Ramos (cell line): ENCODE results near the gene ARGLU1.

Experiments used
- in situ Hi-C: fragments of 300-500 bp; cut with MboI; formaldehyde crosslinking; loops from one replicate; pipeline ENCODE4 v1.14.3; 2022; ENCODE audit warnings: low sequenced_read_pairs; ENCODE audit not compliant: unreplicated experiment

ARGLU1 gene

DNA sequence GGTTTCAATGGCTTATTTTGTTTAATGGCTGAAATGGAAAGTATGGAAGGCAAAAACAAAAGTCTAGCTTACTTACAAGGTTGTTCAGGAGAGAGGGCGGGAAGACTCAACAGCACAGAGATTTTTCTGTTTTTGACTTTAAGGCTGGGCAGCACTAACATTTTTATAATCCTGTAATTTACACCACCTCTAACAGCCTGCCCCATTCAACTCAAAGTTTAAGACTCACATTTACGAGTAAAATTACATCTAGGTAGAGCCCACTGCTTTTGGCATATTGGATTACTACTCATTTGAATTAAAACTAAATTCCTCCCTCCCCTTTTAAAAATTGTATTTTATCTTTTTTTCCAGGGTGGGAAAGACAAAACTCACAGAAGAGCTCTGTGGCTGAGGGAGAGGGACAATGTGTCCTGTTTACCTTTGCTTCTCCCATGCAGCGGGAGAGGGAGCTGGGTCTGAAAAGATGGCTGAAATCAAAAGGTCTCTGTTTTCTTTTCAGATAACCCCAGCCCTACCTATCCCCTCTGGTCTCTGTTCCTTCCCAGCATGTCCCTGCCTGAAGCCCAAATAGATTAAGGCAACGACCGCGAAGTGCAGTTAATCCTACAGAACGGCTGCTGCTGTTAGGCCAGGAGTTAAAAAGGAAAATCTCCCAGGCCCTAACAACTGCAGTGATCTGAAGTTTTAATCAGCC, 39.1 kb downstream of the ARGLU1 start:
- in situ Hi-C loops = no loop called here

DNA sequence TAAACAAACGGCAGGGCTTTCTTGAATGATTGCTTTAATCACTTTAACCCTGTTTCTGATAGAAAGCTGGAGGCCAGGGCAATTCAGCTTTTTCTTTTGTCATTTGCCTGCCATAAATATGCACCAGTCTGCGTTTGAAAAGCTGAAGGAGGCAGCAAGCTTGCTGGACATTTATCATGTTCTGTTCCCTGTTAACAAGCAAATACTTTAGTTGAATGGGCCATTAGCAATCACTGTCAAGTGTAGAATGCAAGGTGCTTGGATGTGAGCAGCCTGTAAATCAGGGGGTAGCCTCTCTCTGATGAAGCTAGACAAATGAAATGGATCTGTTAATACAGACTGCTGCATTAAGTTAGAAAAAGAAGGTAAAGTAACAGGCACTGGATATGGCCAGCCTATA, 40.1 kb downstream of the ARGLU1 start:
- in situ Hi-C loops = no loop called here

DNA sequence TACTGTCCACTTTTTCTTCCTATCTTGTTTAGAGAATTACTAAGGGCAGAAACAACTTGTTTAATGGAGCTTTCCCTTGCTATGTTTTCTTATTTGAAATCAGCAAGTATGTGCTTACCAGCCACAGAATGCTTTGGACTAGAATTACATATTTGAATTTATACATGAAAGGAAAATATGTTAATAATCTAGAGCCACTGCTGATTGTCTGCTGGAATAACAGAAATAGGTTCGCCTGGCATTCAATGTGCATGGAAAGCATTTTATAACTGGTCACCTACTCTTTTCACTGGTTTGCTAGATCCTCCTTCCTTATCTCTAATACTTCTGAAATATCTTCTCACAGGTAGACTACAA, 40.5 kb downstream of the ARGLU1 start:
- in situ Hi-C loops = no loop called here

DNA sequence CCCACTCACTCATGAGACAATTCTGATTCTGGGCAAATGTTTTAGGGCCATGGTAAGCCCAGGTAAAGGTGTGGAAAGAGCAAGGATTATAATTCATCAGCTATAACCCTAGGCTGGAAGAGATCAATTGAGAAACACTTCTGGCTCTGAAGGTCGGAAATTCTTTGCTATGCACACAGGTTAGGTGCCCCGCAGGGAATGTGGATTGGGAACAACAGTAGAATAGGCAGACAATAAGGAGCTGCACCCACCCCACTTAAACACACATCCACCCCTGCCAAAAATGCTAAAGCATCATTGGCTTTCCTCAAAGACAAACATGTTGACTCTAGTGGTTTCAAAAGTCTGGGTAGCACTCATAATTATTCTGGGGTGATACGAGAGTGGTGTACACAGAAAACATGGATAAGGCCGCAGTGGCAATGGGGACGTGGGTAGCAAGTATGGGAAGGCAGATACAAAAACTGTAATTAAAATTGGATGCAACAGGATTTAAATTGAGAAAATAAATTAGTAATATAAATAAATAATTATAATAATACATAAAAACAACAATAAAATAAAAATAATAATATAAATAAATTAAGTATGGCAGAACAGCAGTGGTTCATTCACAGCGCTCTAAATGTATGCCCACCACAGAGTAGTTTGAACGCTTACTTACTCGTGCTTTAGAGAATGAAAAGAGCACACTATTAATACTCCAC, 41.0 kb downstream of the ARGLU1 start:
- in situ Hi-C loops = no loop called here

DNA sequence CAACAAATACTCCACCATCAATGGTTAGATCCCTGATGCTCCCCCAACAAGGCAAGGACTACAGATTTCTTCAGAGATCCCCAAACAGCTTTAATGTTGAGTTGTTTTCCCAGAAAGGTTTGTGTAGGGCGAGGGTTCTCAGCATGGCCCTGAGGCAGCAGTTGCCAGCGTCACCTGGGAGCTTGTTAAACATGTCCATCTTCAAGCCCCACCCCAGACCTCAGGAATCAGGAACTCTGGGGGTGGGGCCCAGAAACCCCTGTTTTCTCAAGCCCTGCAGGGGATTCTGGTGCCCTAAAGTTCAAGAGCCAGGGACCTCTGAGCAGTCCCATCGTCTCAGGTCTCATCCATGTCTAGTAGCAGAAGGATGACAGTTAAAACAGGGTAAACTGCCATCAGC, 42.1 kb downstream of the ARGLU1 start:
- in situ Hi-C loops = no loop called here

DNA sequence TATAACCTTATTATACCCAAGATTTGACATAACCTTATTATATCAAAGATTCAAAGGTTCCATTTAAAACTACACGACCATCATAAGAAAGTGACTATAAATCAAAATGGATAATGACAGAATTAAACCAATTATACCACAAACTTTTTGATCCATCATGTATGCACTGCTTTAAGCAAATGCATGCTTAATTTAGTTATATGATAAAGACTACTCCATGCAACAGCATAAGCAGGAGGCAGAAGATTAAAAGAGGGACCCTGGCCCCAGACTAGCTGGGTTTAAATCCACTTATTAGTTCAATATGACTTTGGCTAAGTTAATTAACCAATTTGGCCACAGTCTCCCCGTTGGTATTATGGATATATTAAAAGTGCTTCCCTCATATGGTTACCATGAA, 43.8 kb downstream of the ARGLU1 start:
- in situ Hi-C loops = no loop called here

DNA sequence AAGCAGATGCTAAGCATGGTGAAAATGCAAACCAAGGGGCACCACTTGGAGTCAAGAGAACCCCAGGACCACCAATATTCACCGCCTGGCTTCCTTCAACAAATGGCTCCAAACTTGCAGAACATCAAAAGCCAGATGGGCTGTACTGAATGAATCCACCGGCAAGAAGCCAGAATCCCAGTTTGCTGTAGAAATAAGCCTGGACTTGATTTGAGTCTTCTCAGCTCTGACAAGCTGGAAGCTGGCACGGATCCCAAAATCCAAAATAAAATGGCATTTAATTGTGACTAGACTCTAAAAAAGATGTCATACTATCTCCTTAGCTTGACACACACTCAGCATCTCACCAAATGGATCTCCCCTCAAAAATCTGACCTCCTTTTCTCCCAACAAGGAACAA, 44.4 kb downstream of the ARGLU1 start:
- in situ Hi-C loops = no loop called here

DNA sequence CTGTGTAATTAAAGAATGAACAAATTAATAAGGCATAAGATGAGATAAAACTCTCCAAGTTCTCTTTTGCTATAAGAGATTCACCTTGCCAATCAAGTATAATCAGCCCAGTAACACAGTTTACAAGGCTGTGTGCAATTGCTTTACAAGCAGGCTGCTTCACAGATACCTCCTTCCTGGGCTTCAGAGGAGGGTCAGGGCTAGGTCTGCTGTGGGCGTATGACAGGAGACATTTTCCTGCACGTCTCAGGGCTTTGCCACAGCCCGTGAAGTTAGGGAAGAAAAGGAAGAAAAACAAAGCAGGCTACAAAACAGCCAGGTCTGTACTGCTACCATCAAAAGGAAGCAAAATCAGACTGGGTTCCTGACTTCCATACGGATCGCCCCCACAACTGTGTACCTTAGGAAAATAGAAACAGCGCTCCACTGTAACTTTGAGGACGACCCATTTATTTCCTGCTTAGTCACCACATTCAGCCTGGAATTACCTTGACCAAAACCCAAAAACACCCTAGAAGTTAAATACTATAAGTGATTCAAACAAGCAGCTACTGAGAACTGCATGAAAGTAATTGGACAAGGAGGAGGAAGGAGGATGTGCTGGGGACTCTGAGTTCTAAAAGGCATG, 44.9 kb downstream of the ARGLU1 start:
- in situ Hi-C loops = no loop called here

DNA sequence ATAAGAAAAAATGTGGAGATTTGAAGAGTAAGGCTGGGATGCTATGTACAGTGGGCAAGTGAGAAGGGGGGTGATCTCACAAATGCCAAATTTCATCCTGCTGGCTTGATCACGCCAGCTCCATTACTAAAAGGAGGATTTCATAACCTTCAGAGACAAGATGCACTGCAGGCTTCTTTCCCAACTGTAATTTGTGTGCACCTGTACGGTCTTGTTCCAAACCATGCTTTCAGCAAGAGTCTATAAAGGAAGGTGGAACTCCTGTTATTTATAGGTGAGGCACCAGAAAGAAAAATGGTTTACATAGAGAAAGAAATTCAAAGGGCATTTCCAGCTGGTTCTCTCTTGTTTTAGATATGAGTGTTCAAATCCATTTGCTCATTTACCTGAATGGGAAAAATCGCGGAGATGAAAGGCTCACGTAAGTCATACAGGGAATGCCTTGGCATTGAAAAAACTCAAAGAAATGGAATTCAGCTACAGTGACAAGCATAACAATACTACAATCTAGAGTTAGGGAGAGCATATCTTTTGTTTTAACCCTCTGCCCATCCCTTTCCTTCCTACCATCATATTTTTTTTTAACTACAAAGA, 45.7 kb downstream of the ARGLU1 start:
- in situ Hi-C loops = no loop called here

DNA sequence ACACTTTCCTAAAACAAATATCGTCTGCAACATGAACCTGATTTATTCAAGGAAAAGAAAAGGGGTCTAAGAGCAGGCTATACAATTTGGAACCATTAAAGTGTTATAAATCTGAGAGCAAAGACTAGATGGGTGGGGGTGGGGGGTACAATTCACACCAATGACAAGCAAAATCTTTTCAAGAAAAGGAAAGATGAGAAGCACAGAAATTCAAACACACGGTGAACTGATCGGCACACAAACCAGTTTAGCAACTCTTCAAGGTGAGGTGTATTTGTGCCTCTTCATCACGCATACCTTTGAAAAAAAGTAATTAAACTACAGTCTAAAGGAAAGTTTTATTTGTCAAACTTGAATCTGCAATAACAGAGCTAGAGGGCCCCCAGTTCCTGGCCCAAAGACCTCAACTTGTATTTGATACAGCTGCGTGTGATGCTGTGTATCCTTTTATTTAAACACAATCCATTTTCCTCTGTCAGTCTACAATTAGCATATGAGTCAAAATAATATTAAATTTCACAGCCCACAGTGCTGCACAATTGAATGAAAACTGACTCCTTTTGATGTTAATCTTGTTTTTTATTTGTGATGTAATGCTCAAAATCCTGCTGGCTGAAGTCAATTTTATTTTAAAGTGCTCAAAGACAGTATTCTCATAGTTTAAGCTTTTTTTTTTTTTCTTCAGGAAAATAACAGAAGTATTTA, 46.7 kb downstream of the ARGLU1 start:
- in situ Hi-C loops = no loop called here

DNA sequence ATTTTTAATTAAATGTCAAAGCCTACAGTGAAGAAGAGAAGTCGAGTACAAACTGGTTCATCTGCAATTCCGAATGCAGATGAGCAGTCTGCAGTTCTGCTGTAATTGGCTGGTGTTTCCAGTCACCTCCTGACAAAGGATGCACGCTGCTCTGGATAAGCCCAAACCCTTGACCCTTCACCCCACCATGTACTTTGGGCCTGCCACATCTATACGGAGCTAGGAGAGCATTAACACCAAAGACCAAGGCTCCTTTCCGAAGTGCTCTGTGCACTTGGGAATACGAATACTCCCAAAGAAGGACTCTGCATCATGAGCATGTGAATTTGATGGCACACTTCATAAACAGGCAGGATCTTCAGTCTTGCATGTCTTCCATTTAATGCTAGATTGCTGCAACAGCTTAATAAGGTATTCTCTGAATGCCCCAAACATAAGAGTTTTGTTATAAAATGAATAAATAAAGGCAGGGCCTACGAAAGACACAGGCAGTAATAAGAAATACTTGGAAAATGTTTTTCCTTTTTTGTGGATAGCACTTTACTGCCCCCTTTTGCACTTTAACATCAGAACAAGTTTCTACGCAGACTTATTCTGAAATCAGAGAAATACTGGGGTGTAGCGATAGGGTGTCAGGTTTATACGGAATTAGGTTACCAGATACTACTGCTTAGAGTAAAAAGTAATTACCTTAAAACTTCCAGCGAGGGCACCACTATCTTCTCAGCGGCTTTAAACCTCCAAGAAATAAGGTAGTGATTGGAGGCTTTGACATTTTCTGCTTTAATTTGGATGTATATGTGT, 47.5 kb downstream of the ARGLU1 start:
- in situ Hi-C loops = no loop called here

DNA sequence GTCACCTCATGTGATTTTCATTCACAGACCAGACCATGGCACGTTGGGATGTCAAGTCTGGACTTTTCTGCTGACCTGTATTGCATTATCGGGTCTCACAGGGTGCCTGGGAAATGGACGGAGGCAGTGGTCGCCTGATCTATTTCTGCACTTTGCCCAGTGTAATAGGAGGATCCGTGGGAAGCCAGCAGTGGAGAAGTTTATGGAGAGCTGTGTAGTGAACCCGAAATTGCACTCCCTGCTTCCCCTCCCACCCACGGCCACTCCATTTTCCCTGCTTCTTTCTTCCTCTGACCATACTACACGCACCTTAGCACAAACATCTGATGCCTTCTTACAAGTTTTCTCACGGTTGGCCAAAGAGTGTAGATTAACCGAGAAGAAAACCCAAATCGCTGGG, 49.4 kb downstream of the ARGLU1 start:
- in situ Hi-C loops = no loop called here

DNA sequence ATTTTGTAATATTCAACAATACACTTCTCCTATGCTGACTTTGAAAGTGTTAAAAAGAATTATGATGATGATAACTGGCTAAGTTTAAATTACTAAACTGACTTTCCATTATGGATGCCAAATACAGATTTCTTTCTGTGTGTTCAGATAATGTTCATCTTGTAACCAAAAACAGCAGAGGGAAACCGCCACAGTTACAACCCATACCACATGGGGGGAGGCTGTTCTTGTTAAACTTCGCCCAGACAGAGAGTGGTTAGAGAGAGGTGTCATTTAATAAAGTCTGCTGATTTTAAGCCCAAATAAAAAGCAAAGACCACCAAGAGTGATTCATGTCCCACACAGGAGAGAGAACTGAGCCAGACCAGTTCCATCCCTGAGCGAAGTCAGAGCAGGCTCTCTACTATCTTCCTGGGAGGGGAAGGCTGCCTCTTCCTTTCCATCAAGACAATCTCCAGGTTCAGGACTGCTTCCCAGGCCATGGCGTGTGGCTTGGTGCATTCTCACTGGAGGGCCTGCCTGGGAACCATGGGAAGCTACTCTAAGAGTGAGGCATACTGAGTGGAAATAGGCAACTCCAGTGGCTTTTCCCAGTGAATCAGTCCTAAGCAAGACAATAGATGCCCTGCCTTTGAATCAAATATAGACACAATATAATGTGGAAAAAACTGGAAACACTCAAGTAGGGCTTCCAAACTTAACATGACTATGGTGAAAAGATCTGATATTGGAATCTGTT, 50.7 kb downstream of the ARGLU1 start:
- in situ Hi-C loops = no loop called here

DNA sequence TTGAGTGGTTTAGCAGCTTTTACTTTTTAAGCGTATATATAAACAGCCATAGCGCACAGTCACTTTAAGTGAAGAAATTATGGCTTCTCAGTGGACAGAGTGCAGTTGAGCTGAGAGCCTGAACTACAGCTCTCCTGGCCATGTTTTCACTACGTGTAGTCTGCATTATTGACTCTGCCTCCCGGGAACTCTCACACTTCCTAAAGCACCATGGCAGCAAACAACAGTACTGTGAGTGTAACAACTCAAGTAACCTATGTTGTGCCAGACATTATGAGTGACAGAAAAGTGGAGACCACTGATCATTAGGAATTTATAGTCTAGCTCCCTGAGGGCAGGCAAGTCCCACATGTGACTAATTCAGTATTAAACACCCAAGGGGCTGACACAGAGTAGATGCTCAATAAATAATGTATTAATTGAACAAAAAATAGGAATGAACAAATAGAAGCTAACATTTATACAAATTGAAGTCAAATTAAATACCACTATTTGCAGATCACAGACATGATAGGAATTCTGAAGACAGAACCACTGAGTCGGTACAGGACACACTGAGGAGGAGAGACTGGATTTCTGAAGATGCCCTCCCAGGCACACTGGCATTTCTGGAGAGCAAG, 52.2 kb downstream of the ARGLU1 start:
- in situ Hi-C loops = no loop called here

DNA sequence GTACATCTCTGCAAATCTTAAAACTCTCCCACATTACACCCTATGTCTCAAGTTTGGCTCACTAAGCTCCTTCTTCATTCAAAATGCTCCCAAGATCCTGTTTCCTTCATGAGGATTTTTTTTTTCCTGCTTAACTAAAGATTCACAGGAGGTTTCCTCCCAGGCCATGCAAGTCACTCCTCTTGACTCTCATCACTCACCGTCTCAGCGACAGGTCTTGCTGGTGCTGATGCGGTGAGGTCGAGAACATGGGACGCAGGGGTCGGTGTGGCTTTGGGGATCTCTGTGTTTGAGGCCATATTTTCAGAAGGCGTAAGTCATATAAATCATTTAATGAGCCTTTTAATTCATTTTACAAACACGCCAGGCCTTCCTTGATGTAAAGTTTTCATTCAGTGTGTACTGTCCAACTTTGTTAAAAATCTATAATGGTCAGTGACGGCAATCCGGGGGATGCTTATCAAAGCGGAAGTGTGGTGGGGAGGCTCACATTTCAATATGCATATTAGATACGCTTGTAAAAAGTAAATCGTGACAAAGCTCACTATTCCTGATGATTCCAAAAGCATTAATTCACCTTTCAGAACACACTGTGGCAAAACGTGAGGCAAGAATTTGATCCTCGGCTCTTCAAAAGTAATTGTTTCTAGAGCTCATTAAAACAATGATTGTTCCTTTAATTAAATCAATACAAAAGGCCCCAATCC, 52.9 kb downstream of the ARGLU1 start:
- in situ Hi-C loops = no loop called here

DNA sequence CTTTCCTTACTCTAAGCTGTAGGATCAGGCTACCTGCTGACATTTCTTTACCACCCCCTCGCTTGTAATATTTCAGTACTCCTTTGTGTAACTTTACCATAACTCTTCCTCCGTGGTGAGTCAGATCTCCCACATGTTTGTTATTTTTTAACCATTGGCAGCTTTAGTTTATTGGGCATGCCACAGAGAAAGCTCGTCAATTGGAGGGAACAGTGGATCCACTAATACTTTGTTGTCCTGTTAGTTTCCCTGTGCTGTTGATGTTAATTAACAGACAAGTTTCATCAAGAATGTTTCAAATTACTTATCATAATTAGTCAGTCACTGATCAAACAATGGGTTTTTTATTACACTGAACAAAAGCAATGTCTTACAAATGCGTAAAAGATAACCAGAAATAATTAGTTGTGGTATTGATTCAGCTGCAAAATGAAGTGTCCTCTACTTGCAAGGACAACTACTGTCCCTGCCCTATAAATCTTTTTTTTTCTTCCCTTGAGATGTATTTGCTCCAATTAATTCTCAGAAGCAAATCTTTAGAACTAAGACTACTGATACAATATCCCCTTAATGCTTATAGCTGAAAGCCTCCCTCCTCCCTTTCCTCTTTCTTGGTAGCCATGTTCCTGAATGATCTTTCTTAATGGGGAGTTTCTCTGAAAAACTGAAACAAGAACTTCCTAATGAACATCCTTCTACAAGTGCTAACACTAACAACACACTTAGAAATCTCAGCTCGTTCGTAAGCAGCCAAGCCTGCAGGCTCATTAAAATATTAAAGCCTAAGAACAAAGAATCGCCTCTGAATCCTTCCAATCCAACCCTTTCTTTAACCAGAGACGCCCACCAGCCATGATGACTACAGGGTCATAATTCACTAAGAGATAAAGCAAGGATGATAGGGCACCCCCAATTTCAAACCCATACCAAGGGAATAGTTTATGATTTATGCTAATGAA, 54.6 kb downstream of the ARGLU1 start:
- in situ Hi-C loops = no loop called here
